GM19395 (cell line): ENCODE results near the gene ANKRD11.
"Not testable (repeated sequence)": the region's sequence is repeated elsewhere in the genome, so short reads cannot be mapped to it uniquely, and the experiment has no call there.

Source experiments
- ATAC-seq: cut with Tn5 transposase; IDR thresholded peaks from one replicate; pipeline ENCODE4 v1.9.1; 2021; ENCODE audit warnings: mild to moderate bottlenecking, moderate library complexity; ENCODE audit not compliant: unreplicated experiment

Gene ANKRD11

GRCh38 chr16:89453501-89454321 is 36.6 kb downstream of the ANKRD11 start:
- no peak for ATAC-seq

GRCh38 chr16:89452925-89453324 is 37.4 kb downstream of the ANKRD11 start:
- ATAC-seq, result no peak

- ATAC-seq, result no peak
Measured at GRCh38 chr16:89452241-89452640, 38.1 kb downstream of the ANKRD11 start.

GRCh38 chr16:89450537-89450936 is 39.8 kb downstream of the ANKRD11 start:
- ATAC-seq, result no peak

- ATAC-seq, result no peak
Measured at GRCh38 chr16:89449726-89450335, 40.5 kb downstream of the ANKRD11 start.

GRCh38 chr16:89448656-89449055 is 41.7 kb downstream of the ANKRD11 start:
- ATAC-seq, result no peak

GRCh38 chr16:89446975-89447293 is 43.4 kb downstream of the ANKRD11 start:
- no peak for ATAC-seq

GRCh38 chr16:89446136-89446974 is 44.0 kb downstream of the ANKRD11 start:
- no peak for ATAC-seq

- ATAC-seq, result no peak
Measured at GRCh38 chr16:89445166-89445565, 45.2 kb downstream of the ANKRD11 start.

- no peak for ATAC-seq
Measured at GRCh38 chr16:89444728-89445127, 45.6 kb downstream of the ANKRD11 start.

- ATAC-seq, result no peak
Measured at GRCh38 chr16:89444151-89444723, 46.1 kb downstream of the ANKRD11 start.

GRCh38 chr16:89443727-89444084 is 46.7 kb downstream of the ANKRD11 start:
- ATAC-seq, result no peak

GRCh38 chr16:89442990-89443726 is 47.2 kb downstream of the ANKRD11 start:
- ATAC-seq, result no peak

- ATAC-seq, result no peak
Measured at GRCh38 chr16:89442588-89442987, 47.8 kb downstream of the ANKRD11 start.

GRCh38 chr16:89439659-89440058 is 50.7 kb downstream of the ANKRD11 start:
- ATAC-seq, result no peak

GRCh38 chr16:89437991-89438390 is 52.4 kb downstream of the ANKRD11 start:
- ATAC-seq, result no peak

GRCh38 chr16:89437251-89437987 is 52.9 kb downstream of the ANKRD11 start:
- ATAC-seq, result no peak

- no peak for ATAC-seq
Measured at GRCh38 chr16:89436366-89436765, 54.0 kb downstream of the ANKRD11 start.

- ATAC-seq, result not testable (repeated sequence)
Measured at GRCh38 chr16:89435059-89435458, 55.3 kb downstream of the ANKRD11 start.

GRCh38 chr16:89434490-89434889 is 55.9 kb downstream of the ANKRD11 start:
- no peak for ATAC-seq
